ENCODE measurements around the gene RFX1. TPM values are rescaled to one million over a fixed set of nuclear protein-coding genes. Genes with fewer than 3 reads are reported as not detected.

Gene RFX1
- total RNA-seq, 2 donors from 2014 or later, result 13.4 to 16.4 TPM

GRCh38 chr19:13951799-13952153, 54.3 kb downstream of the RFX1 start:
- no peaks in the 10 kb centered on the region for H3K9me3 Mint-ChIP-seq
- peak in 1 of 2 donors; percentile 0 for ATAC-seq
- DNase-seq (ENCODE audit: low spot score), result no peak
- peak overlapping the region; percentile 96 for H3K4me3 Mint-ChIP-seq
- H3K4me1 Mint-ChIP-seq (ENCODE audit: low read depth in 2 of 2), result peaks cover 6 to 13% of the 10 kb centered on the region in 2 donors
- no peaks in the 10 kb centered on the region for H3K36me3 Mint-ChIP-seq
- no peaks in the 10 kb centered on the region for H3K27me3 Mint-ChIP-seq
- H3K27ac Mint-ChIP-seq, result peak overlapping the region; percentile 82 to 87

GRCh38 chr19:13951043-13951442, 55.1 kb downstream of the RFX1 start:
- no peak overlapping the region for H3K4me3 Mint-ChIP-seq
- H3K9me3 Mint-ChIP-seq, result no peaks in the 10 kb centered on the region
- peak overlapping the region in 1 of 2 donors; percentile 82 for H3K27ac Mint-ChIP-seq
- peaks cover 6 to 13% of the 10 kb centered on the region in 2 donors for H3K4me1 Mint-ChIP-seq (ENCODE audit: low read depth in 2 of 2)
- DNase-seq (ENCODE audit: low spot score), result no peak
- H3K36me3 Mint-ChIP-seq, result no peaks in the 10 kb centered on the region
- H3K27me3 Mint-ChIP-seq, result no peaks in the 10 kb centered on the region
- no peak for ATAC-seq

- no peak overlapping the region for H3K27ac Mint-ChIP-seq
- no peaks in the 10 kb centered on the region for H3K9me3 Mint-ChIP-seq
- no peak overlapping the region for H3K4me3 Mint-ChIP-seq
- H3K4me1 Mint-ChIP-seq (ENCODE audit: low read depth in 2 of 2), result no peaks in the 10 kb centered on the region
- ATAC-seq (no peak), DNase-seq (ENCODE audit: low spot score) (no peak)
- H3K36me3 Mint-ChIP-seq, result no peaks in the 10 kb centered on the region
- no peaks in the 10 kb centered on the region for H3K27me3 Mint-ChIP-seq
These were observed 59.7 kb downstream of the RFX1 start for GRCh38 chr19:13946414-13946813.

GRCh38 chr19:13942023-13942684, 64.0 kb downstream of the RFX1 start:
- Mint-ChIP-seq H3K9me3 (no peaks in the 10 kb centered on the region), H3K4me3 (no peak overlapping the region), H3K36me3 (no peaks in the 10 kb centered on the region), H3K27ac (no peak overlapping the region), H3K27me3 (peaks cover 4 to 6% of the 10 kb centered on the region in 2 donors), H3K4me1 (ENCODE audit: low read depth in 2 of 2) (peaks cover 0 to 4% of the 10 kb centered on the region in 2 donors)
- ATAC-seq (peak in 1 of 2 donors; percentile 40), DNase-seq (ENCODE audit: low spot score) (no peak)

GRCh38 chr19:13938301-13939064, 67.6 kb downstream of the RFX1 start, which contains the start of gene PODNL1:
Gene PODNL1, minus strand, starts transcription at chr19:13938417. Its CDS starts 236 bp downstream, at chr19:13938181.
- Mint-ChIP-seq H3K4me1 (ENCODE audit: low read depth in 2 of 2) (peaks cover 0 to 15% of the 10 kb centered on the region in 2 donors), H3K9me3 (no peaks in the 10 kb centered on the region), H3K36me3 (no peaks in the 10 kb centered on the region), H3K27me3 (peaks cover 7 to 9% of the 10 kb centered on the region in 2 donors), H3K27ac (no peak within 1 kb of the TSS), H3K4me3 (no peak within 1 kb of the TSS)
- peak; percentile 41 to 45 for ATAC-seq
- DNase-seq (ENCODE audit: low spot score), result no peak

- ATAC-seq (no peak), DNase-seq (ENCODE audit: low spot score) (no peak)
- no peaks in the 10 kb centered on the region for H3K9me3 Mint-ChIP-seq
- no peak overlapping the region for H3K4me3 Mint-ChIP-seq
- peaks cover 0 to 15% of the 10 kb centered on the region in 2 donors for H3K4me1 Mint-ChIP-seq (ENCODE audit: low read depth in 2 of 2)
- H3K27ac Mint-ChIP-seq, result no peak overlapping the region
- no peaks in the 10 kb centered on the region for H3K36me3 Mint-ChIP-seq
- H3K27me3 Mint-ChIP-seq, result peaks cover 7 to 12% of the 10 kb centered on the region in 2 donors
These were observed 68.4 kb downstream of the RFX1 start for GRCh38 chr19:13937479-13938300.

- Mint-ChIP-seq H3K36me3 (no peaks in the 10 kb centered on the region), H3K27ac (no peak overlapping the region), H3K4me1 (ENCODE audit: low read depth in 2 of 2) (peaks cover 0 to 15% of the 10 kb centered on the region in 2 donors), H3K4me3 (no peak overlapping the region), H3K9me3 (no peaks in the 10 kb centered on the region), H3K27me3 (peaks cover 7 to 12% of the 10 kb centered on the region in 2 donors)
- no peak for ATAC-seq
- DNase-seq (ENCODE audit: low spot score), result no peak
These were observed 70.2 kb downstream of the RFX1 start for GRCh38 chr19:13935765-13936510.

GRCh38 chr19:13934785-13935109, 71.4 kb downstream of the RFX1 start:
- DNase-seq (ENCODE audit: low spot score) (no peak), ATAC-seq (no peak)
- peaks cover 7 to 12% of the 10 kb centered on the region in 2 donors for H3K27me3 Mint-ChIP-seq
- H3K4me1 Mint-ChIP-seq (ENCODE audit: low read depth in 2 of 2), result peaks cover 0 to 15% of the 10 kb centered on the region in 2 donors
- H3K27ac Mint-ChIP-seq, result no peak overlapping the region
- no peak overlapping the region for H3K4me3 Mint-ChIP-seq
- no peaks in the 10 kb centered on the region for H3K9me3 Mint-ChIP-seq
- H3K36me3 Mint-ChIP-seq, result no peaks in the 10 kb centered on the region

- H3K9me3 Mint-ChIP-seq, result no peaks in the 10 kb centered on the region
These were observed 73.2 kb downstream of the RFX1 start for GRCh38 chr19:13932911-13933393.

GRCh38 chr19:13932149-13932637, 73.9 kb downstream of the RFX1 start:
- H3K36me3 Mint-ChIP-seq, result no peaks in the 10 kb centered on the region
- H3K27me3 Mint-ChIP-seq, result peaks cover 1 to 8% of the 10 kb centered on the region in 2 donors
- DNase-seq (ENCODE audit: low spot score), result no peak
- peaks cover 0 to 11% of the 10 kb centered on the region in 2 donors for H3K4me1 Mint-ChIP-seq (ENCODE audit: low read depth in 2 of 2)
- H3K9me3 Mint-ChIP-seq, result no peaks in the 10 kb centered on the region
- no peak overlapping the region for H3K27ac Mint-ChIP-seq
- no peak overlapping the region for H3K4me3 Mint-ChIP-seq
- ATAC-seq, result no peak

More at GRCh38 chr19:13932911-13933393, 73.2 kb downstream of the RFX1 start:
- DNase-seq (ENCODE audit: low spot score) (no peak), ATAC-seq (no peak)
- Mint-ChIP-seq H3K4me1 (ENCODE audit: low read depth in 2 of 2) (peaks cover 0 to 15% of the 10 kb centered on the region in 2 donors), H3K4me3 (no peak overlapping the region), H3K36me3 (no peaks in the 10 kb centered on the region), H3K27me3 (peaks cover 7 to 12% of the 10 kb centered on the region in 2 donors), H3K27ac (no peak overlapping the region)

- Mint-ChIP-seq H3K36me3 (no peaks in the 10 kb centered on the region), H3K9me3 (no peaks in the 10 kb centered on the region), H3K4me3 (no peak overlapping the region), H3K27ac (no peak overlapping the region), H3K4me1 (ENCODE audit: low read depth in 2 of 2) (peaks cover 0 to 11% of the 10 kb centered on the region in 2 donors), H3K27me3 (peaks cover 0 to 8% of the 10 kb centered on the region in 2 donors)
- DNase-seq (ENCODE audit: low spot score) (no peak), ATAC-seq (no peak)
These were observed 74.5 kb downstream of the RFX1 start for GRCh38 chr19:13931391-13932148.

GRCh38 chr19:13930402-13930801, 75.7 kb downstream of the RFX1 start:
- H3K27me3 Mint-ChIP-seq, result peaks cover 0 to 8% of the 10 kb centered on the region in 2 donors
- no peaks in the 10 kb centered on the region for H3K9me3 Mint-ChIP-seq
- no peak for DNase-seq (ENCODE audit: low spot score)
- ATAC-seq, result no peak
- no peak overlapping the region for H3K4me3 Mint-ChIP-seq
- no peak overlapping the region for H3K27ac Mint-ChIP-seq
- H3K36me3 Mint-ChIP-seq, result no peaks in the 10 kb centered on the region
- peaks cover 0 to 11% of the 10 kb centered on the region in 2 donors for H3K4me1 Mint-ChIP-seq (ENCODE audit: low read depth in 2 of 2)
